Activated CD4-positive, alpha-beta T cell treated with anti-CD3 and anti-CD28 coated beads for 1 hour (primary cell): ENCODE results near the gene TENT5A.
A peak's percentile ranks its signal among the peaks of the same experiment; 100 is the strongest.

Source experiments
- DNase-seq: peaks from one replicate; pipeline ENCODE4 v3.0.0-alpha.2; 2020

TENT5A gene

DNA sequence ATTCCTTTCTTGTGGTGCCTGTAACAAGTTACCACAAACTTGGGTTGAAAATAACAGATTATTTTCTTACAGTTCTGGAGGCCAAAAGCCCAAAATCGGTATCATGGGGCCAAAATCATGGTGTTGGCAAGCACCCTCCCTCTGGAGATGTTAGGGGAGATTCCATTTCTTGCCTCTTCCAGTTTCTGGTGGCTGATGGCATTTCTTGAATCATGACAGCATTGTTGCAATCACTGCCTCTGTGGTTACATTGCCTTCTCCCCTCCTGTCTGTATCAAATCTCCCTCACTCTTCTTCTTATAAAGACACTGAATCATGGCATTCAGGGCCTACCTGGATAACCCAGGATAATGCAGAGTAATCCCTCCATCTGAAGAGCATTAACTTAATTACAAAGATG is 17.9 kb upstream of the TENT5A start:
- DNase-seq: no peak

GRCh38 chr6:81769824-81770223 is 17.3 kb upstream of the TENT5A start:
- no peak for DNase-seq

DNA sequence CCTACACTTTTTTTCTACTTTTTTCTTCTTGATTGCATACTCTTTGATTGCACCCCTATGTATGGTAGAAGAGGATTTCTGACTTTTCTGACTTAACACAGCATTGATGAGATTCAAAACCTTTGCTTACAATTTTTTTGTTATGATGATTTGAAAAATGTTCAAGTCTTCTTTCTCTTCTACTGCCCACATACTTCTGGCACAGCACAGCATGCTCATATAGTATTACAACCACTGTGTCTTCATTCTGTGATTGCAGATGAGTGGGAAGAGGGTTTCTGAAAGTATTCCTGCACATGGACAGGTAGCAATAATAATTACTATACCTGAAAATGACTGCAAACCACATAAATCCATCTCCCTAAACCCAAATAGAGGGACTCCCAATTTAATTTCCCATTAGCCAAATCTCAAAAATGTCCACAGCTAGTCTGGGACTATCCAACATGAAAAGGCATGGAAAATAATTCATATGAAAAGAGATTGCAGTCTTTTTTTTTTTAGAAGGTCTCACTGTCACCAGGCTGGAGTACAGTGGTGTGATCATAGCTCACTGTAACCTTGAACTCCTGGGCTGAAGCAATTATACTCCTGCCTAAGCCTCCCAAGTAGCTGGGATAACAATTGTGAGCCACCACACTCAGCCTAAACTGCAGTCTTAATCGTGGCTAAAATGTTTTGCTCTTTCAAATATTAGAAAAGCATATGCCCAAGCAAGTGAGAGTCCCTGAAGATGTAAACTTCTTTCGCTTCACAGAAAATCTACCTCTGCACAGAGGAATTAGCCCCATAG is 15.9 kb upstream of the TENT5A start:
- no peak for DNase-seq

- DNase-seq: no peak
These were observed 14.8 kb upstream of the TENT5A start for GRCh38 chr6:81767163-81767891.

DNA sequence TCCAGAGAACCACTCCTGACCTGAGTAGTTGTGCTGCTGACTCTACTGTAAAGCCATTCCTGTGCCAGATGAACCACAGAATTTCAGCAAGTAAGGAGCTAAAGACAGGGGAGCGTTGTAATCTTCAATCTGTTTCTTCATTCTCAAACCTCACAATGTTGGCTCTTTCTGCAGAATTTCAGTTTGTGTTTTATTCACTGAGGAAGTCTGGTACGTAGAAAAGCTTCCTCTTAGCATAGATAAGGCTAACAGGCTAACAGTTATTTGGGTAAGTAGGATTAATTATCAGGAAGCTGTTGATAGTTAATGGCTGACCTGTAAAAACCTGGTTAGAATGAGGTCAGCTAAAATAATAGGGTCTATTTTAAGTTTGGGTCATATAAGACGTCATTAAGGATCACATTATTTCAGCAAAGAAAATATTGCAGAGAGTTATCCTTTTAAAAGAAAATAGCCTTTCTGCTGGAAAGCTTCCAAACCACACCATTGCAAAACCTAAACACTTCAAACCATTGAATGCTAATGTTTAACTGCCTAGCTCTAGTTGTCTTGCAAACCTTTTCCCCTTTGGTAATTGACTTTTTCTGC is 14.1 kb upstream of the TENT5A start:
- DNase-seq: no peak

- DNase-seq: no peak
These were observed 12.1 kb upstream of the TENT5A start for GRCh38 chr6:81764531-81764930.

- DNase-seq: no peak
These were observed 11.5 kb upstream of the TENT5A start for GRCh38 chr6:81763968-81764367.

GRCh38 chr6:81763051-81763450 is 10.6 kb upstream of the TENT5A start:
- no peak for DNase-seq

DNA sequence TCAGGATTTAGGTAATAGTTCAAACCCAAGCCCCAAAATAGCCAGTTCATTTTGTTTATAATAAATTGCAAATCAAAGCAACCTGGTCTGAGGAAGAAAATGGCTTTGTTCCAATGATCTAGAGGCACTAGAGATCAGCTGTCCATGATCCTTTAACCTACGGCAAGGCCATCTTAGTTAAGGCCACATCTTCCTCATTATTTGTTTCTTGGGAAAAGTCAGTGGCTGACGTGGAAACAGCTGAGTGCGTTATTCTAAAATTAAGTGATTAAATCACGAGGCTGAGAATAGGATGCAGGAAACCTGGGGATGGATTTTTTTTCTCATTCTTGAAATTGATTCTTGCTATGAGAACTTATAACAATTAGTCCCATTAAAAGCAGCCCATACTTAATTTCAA is 10.1 kb upstream of the TENT5A start:
- DNase-seq: no peak

DNA sequence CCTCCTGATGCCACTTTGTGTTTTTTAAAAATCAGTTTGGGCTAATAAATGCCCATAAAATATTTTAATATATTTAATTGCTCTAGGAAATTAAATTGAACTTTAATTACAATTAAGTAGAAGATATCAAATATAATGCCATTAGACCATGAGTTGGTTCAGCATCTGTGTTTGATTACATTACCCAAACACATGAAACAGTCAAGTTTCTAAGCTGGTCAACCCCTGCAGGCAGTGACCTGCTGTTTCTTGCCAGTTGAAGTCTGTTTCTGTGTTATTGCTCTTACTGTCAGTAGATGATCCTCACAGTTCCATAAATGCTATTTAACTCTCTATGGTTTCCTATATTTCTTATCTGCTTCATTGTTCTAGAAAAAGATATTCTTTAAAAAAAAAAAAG is 9.7 kb upstream of the TENT5A start:
- no peak for DNase-seq

DNA sequence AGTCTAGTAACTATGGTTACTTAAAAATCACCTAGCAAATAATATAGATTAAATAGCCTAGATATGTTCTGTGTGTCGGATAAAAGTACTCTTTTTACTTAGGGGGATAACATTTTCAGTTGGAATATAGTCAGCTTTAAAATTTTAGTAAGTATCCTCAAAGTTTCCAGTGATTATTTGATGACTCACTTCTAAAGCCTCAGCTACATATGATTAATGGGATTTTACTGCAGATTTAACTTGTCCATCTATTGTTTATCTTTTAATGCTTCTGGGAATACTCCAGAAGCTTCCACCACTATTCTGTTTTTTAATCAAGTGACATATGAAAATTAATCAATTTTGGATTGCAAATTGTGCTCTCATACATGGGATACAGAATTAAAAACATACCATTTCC is 8.7 kb upstream of the TENT5A start:
- DNase-seq: no peak

- DNase-seq: no peak
These were observed 7.3 kb upstream of the TENT5A start for GRCh38 chr6:81759782-81760181.

DNA sequence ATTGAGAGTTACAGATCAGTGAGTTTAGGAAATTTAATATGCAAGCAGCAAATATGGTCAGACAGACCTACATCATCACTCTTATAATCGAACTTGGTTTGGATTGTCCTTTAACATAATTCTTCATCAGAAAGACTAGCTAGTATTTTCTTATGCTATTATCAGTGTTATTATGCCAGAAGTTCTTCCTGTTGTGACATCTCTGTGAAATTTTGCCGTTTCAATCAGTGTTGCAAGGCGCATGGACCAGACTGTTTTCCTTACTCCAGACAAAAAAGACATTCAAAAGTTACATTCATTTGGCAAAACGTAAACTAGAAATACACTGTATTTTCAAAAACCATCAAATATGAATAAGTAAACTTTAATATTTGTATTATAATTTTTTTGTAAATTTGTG is 5.7 kb upstream of the TENT5A start:
- DNase-seq: no peak

- DNase-seq: no peak
These were observed 4.2 kb upstream of the TENT5A start for GRCh38 chr6:81756690-81757089.

DNA sequence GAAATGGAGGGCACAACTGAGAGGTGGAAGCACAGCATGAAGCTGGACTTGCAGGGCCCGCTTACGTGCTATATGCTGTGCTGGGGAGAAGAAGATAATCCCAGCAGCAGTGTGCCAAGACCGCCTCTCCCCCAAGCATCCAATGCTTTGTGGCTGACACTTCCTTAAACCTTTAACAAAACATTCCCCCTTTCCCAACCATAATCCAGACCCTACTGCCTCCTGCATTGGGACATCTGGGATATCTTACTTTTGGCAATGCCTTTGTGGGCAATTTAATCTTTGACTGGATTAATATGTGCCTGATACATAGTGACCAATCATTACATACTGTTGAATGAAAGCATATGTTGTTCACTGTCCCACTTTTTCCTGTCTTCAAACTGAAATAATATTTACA is 3.1 kb upstream of the TENT5A start:
- no peak for DNase-seq

DNA sequence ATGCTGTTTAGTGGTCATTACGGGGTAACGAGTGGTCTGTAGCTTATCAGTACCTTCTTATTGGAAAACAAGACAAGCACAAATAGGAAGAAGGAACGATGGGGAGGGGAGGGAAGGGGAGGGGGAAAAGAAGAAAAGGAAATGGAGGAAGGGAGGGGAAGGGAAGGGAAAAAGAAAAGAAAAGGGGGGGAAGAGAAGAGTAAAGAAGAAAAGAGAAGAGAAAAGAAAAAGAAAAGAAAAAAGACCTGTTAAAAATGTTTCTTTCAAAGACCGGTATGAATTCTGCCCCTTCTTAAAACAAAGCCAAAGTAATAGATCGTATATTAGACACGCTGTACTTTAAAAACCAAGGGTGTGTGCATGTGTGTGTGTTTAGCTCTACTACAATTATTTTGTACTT is 2.4 kb upstream of the TENT5A start:
- DNase-seq: no peak

GRCh38 chr6:81753711-81754577 is 1.5 kb upstream of the TENT5A start:
- peak; percentile 85 for DNase-seq

DNA sequence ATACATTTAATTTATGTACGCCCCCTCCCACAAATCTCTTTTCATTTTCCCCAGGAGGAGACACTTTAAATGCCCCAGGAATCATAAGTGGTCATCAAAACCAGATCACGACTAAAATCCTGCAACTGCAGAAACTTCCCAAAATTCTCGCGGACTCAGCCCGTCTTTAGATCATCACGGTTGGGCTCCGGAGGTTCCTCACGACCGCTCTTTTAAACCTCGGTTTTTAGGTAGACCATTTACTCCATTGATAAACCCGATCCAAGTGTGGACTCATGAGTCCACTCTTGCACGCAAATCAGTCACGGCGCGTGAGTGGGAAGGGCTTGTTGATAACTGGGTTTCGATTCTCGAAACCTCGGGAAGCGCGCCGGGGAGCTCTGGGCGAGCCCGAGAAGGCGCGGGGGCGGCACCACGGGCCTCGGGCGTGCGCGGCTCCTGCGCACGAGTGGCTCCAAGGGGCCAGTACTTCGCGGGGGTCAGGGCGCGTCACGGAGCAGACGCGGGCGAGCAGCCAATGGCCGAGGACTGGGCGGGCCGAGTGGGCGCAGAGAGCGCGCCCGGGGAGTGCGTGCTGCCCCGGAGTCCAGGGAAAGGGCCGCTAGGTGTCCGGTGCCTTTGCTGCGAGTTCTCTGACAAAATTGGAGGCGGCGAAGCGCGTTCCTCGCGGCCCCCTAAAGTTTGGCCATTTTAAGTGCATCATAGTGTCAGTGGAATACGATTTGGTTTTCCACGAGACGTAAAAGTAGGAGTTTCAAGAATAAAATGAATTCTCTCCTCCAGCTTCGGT is 635 bp upstream of the TENT5A start:
- DNase-seq: peak; percentile 71

DNA sequence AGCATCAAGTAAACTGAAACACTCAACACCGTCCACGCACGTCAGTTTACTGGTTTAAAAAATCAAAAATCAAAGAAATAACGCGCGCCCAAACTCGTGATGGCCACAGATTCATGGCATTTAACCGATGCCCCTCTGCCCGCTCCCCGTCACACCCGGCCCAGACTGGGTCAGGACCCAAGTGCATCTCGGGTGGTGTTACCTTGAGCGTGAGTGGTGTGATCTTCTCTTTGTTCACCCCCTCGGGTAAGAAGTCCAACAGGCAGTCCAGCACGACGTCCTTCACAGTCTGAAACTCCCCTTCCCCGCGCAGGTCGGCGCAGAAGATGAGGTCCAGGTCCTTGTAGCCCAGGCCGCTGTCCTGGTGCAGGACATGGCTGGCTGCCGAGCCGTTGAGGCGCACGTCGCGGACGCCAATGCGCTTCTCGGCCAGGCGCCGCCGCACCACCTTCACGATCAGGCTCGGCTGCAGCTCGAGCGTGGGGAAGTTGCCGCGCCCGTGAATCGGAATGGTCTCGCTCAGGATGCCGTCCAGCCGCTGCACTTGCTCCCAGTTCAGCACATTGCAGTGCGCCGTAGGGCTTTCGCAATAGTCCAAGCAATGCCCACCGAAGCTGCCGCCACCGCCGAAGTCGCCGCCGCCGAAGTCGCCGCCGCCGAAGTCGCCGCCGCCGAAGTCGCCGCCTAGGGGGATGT is 945 bp downstream of the TENT5A start:
- DNase-seq: peak; percentile 23

DNA sequence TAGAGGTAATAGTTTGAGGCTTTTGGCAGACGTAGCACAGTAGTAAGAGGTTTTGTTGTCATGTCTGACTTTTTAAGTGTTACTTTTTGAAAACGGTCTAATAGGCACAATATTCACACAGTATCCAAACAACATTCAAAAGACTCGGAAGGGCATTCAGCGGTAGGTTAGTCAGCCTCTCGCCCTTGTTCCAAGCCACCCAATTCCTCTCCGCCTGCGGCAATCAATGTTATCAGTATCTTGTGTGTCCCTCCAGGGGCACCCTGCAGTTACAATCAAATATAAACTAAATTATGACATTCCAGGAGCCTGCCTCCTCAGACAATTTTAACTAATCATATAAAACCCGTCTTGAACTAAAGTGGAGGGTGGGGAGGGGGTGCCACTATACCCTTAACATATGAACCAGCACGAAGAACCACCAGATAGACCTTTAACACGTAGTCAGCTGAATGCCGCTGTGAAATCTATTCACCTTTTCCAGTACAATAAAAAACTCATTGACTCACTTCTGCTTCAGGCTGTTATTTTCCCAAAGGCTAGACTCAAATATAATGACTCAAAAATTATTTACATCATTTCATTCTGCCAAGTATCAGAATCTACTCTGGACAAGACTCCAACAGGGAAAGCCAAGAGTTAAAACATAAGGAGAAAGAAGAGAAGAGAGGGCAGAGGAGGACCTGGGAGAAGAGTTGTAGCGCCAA is 1.6 kb downstream of the TENT5A start:
- DNase-seq: no peak

DNA sequence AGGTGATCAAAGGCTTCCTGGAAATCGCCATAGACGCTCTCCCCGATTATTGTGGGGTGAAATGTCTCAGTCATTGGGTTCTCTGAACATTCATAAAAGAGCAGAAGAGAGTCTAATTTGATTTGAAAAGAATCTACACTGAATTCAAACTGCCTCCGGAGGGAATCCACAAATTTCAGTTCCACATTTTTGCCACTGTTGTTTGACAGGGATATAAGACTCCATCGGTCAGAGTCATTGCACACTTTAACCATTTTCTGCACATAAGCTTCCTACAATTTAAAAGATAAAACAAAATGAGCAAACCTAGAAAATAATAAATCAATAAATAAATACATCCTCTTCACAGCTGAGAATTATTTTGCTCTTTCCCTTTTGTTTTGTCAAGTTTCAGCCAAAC is 2.3 kb downstream of the TENT5A start:
- DNase-seq: no peak
